Astrocyte (in vitro differentiated cells and primary cell): ENCODE results near the gene WDR33. TPM values are rescaled to one million over a fixed set of nuclear protein-coding genes. Genes with fewer than 3 reads are reported as not detected.

ENCODE experiments used
- DNase-seq: peaks from one replicate; pipeline ENCODE4 v3.0.0-alpha.2; 2010; ENCODE audit warnings: low read depth
- FAIRE-seq: peaks from 2 replicates; lab custom pipeline; 2011; peaks lifted over from hg19 to GRCh38; lab: Jason Lieb, UNC
- H2AFZ ChIP-seq: 2 replicates; pipeline ENCODE4 v1.6.0; 2012; ENCODE audit warnings: low read depth, low read length, inconsistent platforms
- H3K27ac ChIP-seq: 2 replicates; pipeline ENCODE4 v1.5.1; 2011; ENCODE audit warnings: low read depth, low read length, inconsistent platforms
- H3K27me3 ChIP-seq: 2 replicates; pipeline ENCODE4 v1.6.0; 2011; ENCODE audit warnings: low read length, inconsistent platforms; ENCODE audit not compliant: insufficient read depth
- H3K36me3 ChIP-seq: 2 replicates; pipeline ENCODE4 v1.5.1; 2011; ENCODE audit warnings: low read length, inconsistent platforms; ENCODE audit not compliant: insufficient read depth
- H3K4me1 ChIP-seq: 2 replicates; pipeline ENCODE4 v1.5.1; 2011; ENCODE audit warnings: low read length, inconsistent platforms; ENCODE audit not compliant: insufficient read depth
- H3K4me2 ChIP-seq: 2 replicates; pipeline ENCODE4 v1.6.0; 2012; ENCODE audit warnings: low read length, inconsistent platforms
- H3K4me3 ChIP-seq: 2 replicates; pipeline ENCODE4 v1.5.1; 2011; ENCODE audit warnings: low read depth, mild to moderate bottlenecking, low read length, inconsistent platforms; ENCODE audit not compliant: insufficient read depth
- H3K79me2 ChIP-seq: 2 replicates; pipeline ENCODE4 v1.6.0; 2012; ENCODE audit warnings: mild to moderate bottlenecking, low read length, inconsistent platforms; ENCODE audit not compliant: insufficient read depth
- H3K9ac ChIP-seq: 2 replicates; pipeline ENCODE4 v1.6.0; 2012; ENCODE audit warnings: mild to moderate bottlenecking, low read length, inconsistent platforms
- H3K9me3 ChIP-seq: 2 replicates; pipeline ENCODE4 v1.5.1; 2012; ENCODE audit warnings: low read depth, mild to moderate bottlenecking, low read length, inconsistent platforms; ENCODE audit not compliant: insufficient read depth
- H4K20me1 ChIP-seq: 2 replicates; pipeline ENCODE4 v1.6.0; 2012; ENCODE audit warnings: low read length, inconsistent platforms; ENCODE audit not compliant: insufficient read depth
- H3K27ac Mint-ChIP-seq: one replicate; pipeline ENCODE4 v1.8.0; 2021; ENCODE audit warnings: mild to moderate bottlenecking, mixed read lengths; ENCODE audit not compliant: unreplicated experiment
- H3K27me3 Mint-ChIP-seq: one replicate; pipeline ENCODE4 v1.8.0; 2021; ENCODE audit warnings: low read depth, mixed read lengths; ENCODE audit not compliant: unreplicated experiment
- H3K36me3 Mint-ChIP-seq: one replicate; pipeline ENCODE4 v1.8.0; 2021; ENCODE audit warnings: low read depth, mixed read lengths; ENCODE audit not compliant: unreplicated experiment
- H3K4me1 Mint-ChIP-seq: one replicate; pipeline ENCODE4 v1.8.0; 2021; ENCODE audit warnings: low read depth, mixed read lengths; ENCODE audit not compliant: unreplicated experiment
- H3K4me3 Mint-ChIP-seq: one replicate; pipeline ENCODE4 v1.8.0; 2021; ENCODE audit warnings: mild to moderate bottlenecking, moderate library complexity, mixed read lengths; ENCODE audit not compliant: unreplicated experiment
- H3K9me3 Mint-ChIP-seq: one replicate; pipeline ENCODE4 v1.8.0; 2021; ENCODE audit warnings: mild to moderate bottlenecking, mixed read lengths; ENCODE audit not compliant: unreplicated experiment
- EZH2 ChIP-seq: IDR thresholded peaks from 2 replicates; pipeline ENCODE4 v1.6.1; 2012; ENCODE audit warnings: mild to moderate bottlenecking, low read length, inconsistent platforms; ENCODE audit not compliant: insufficient read depth
- total RNA-seq: library from RNA; stranded (reverse); gene quantifications from 2 replicates; pipeline ENCODE4 v1.2.1, GENCODE V29; 2021
- TF ChIP-seq, protein P1 (sequence below): IDR thresholded peaks from 2 replicates; pipeline ENCODE4 v1.5.1; 2011; ENCODE audit warnings: low read depth, mild to moderate bottlenecking, inconsistent platforms, low read length, moderate library complexity; ENCODE audit not compliant: insufficient read depth

Gene WDR33
- total RNA-seq, 1 donor from 2014 or later: 40.9 TPM

DNA sequence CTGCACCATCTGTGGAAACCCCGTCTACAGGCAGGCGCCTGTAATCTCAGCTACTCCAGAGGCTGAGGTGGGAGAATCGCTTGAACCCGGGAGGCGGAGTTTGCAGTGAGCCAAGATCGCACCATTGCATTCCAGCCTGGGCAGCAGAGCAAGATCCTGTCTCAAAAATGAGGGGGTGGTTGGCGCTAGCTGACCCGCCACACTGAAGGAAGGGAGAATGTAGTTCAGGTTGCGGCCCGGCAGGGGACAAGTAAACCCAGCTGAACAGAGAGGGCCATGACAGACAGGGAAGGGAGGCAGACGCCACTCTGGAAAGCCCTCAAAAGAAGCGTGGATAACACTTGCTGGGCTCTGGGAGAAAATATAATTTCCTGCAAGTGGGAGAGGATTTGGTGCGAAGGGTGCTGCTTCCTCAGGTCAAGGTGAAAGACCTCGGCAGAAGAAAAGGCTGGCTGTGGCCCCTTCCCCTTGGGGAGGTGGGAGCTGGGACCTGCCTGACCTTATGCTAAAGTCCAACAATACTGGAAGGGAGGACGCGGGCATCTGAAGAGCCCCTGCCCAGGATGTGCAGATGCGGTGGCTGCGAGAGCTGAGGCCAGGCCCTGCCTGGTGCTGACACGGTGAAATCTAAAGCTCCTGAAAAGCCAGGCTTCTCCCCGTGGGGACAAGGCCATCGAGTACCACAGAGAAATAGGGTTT lies 113.3 kb downstream of the WDR33 start:
- no peak overlapping the region for H3K4me2 ChIP-seq
- Mint-ChIP-seq H3K36me3 (peaks cover 6% of the 10 kb centered on the region), H3K27me3 (no peaks in the 10 kb centered on the region), H3K9me3 (no peaks in the 10 kb centered on the region), H3K4me3 (no peak overlapping the region), H3K27ac (no peak overlapping the region), H3K4me1 (peaks cover 10% of the 10 kb centered on the region)
- DNase-seq (no peak), FAIRE-seq (no peak)
- H3K27ac ChIP-seq: no peak overlapping the region
- H2AFZ ChIP-seq: no peak overlapping the region
- no peak overlapping the region for H3K4me3 ChIP-seq
- H3K27me3 ChIP-seq: no peaks in the 10 kb centered on the region
- TF ChIP-seq EZH2: no peak
- TF ChIP-seq, protein P1, sequence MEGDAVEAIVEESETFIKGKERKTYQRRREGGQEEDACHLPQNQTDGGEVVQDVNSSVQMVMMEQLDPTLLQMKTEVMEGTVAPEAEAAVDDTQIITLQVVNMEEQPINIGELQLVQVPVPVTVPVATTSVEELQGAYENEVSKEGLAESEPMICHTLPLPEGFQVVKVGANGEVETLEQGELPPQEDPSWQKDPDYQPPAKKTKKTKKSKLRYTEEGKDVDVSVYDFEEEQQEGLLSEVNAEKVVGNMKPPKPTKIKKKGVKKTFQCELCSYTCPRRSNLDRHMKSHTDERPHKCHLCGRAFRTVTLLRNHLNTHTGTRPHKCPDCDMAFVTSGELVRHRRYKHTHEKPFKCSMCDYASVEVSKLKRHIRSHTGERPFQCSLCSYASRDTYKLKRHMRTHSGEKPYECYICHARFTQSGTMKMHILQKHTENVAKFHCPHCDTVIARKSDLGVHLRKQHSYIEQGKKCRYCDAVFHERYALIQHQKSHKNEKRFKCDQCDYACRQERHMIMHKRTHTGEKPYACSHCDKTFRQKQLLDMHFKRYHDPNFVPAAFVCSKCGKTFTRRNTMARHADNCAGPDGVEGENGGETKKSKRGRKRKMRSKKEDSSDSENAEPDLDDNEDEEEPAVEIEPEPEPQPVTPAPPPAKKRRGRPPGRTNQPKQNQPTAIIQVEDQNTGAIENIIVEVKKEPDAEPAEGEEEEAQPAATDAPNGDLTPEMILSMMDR: no peak
- H3K9ac ChIP-seq: no peak overlapping the region
- peaks cover 6% of the 10 kb centered on the region for H3K79me2 ChIP-seq
- no peaks in the 10 kb centered on the region for H3K36me3 ChIP-seq
- H3K4me1 ChIP-seq: peaks cover 8% of the 10 kb centered on the region
- H4K20me1 ChIP-seq: peaks cover 5% of the 10 kb centered on the region
- H3K9me3 ChIP-seq: no peaks in the 10 kb centered on the region

DNA sequence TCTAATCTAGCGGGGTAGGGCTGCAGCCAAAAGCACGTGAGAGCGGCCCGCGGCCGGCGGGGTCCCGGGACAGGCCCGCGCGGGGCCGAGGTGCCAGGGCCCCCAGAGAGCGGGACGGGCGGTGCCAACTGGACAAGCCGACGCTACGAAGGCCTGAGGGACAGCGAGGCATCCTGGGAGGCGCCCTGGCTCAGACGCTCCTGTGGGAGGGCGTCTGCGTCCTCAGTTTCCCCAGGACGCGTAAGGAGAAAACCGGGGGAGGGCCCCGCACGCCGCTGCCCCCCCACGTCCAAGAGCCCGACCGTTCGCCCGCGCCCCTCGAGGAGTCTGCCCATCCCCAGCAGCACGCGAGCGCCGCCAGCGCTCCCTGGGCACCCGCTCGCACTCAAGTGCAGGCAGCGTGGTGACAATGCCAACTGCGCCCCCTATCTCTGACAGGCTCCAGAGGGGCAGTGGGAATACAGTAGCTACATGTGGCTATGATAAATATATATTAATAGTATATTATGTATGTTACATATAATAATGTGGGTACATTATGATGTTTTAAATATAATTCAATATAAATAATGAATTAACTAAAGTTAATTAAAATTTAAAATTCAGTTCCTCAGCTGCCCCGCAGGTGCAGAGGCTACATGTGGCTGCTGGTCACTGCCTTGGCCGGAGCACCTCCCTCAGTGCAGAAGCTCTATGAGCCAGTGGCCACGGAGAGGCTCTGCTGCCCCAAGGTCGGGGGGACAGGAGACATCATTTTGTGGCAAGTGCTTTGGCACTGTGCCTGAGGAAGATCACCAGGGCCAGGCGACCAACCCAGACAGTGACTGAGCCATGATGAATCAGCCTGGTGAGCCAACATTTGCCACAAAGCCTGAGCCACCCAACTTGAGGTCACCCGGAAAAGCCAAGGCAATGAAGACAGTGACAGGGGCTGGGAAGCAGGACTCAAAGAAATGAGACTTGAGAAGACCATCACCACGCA lies 115.2 kb downstream of the WDR33 start:
- Histone ChIP-seq H3K4me3 (no peak overlapping the region), H3K9ac (no peak overlapping the region)
- TF ChIP-seq, protein P1: no peak
- no peak for TF ChIP-seq EZH2

More for the DNA sequence above, 115.2 kb downstream of the WDR33 start:
- Mint-ChIP-seq H3K27me3 (no peaks in the 10 kb centered on the region), H3K36me3 (peaks cover 11% of the 10 kb centered on the region), H3K27ac (no peak overlapping the region), H3K4me1 (peaks cover 7% of the 10 kb centered on the region), H3K9me3 (peaks cover 13% of the 10 kb centered on the region), H3K4me3 (no peak overlapping the region)
- H3K79me2 ChIP-seq: no peaks in the 10 kb centered on the region
- H3K27me3 ChIP-seq: no peaks in the 10 kb centered on the region
- H3K4me2 ChIP-seq: no peak overlapping the region
- peaks cover 3% of the 10 kb centered on the region for H3K4me1 ChIP-seq
- H3K36me3 ChIP-seq: no peaks in the 10 kb centered on the region
- H3K9me3 ChIP-seq: no peaks in the 10 kb centered on the region
- H2AFZ ChIP-seq: no peak overlapping the region
- peak; percentile 39 for DNase-seq
- FAIRE-seq: no peak
- no peaks in the 10 kb centered on the region for H4K20me1 ChIP-seq
- no peak overlapping the region for H3K27ac ChIP-seq
